ENCODE data around the gene EHMT1. TPM values are rescaled to one million over a fixed set of nuclear protein-coding genes. Genes with fewer than 3 reads are reported as not detected.

Gene EHMT1
- total RNA-seq, 1 experiment from 2014 or later = 63.9 TPM

DNA sequence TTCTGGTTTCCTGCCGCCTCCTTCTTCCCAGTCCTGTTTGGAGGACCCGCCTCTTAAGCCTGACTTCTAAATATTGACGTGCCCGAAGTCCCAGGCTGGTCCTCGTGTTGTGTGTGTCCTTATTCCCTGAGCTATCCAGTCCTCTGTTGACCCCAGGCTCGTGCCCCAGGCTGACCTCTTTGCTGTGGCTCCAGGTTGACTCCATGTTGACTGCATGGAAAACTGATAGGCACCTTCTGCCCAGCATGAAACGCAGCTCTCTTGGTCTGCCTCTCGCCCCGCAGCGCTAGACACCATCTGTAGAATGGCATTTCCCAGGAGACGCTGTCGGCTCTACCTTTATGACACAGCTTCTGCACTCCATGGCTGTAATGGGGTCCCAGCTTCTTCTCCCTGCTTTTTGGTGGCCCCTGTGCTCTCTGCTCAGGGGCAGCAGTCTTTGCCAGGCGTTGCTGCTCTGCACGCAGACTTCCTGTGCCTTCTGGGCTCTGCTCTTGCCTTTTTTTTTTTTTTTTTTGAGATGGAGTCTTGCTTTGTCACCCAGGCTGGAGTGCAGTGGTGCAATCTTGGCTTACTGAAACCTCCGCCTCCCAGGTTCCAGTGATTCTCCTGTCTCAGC, 28.4 kb downstream of the EHMT1 start:
- ChIA-PET POLR2A (no interaction called here), CTCF (interaction anchor here (0.6 kb wide), 1 partner anchor 43 kb away, joined by 3 read pairs; no protein-coding TSS in a partner anchor)
- no peak for DNase-seq (ENCODE audit: low read depth, low spot score)
- H3K27me3 ChIP-seq (ENCODE audit: control insufficient read depth, insufficient read depth, low read length) = no peaks in the 10 kb centered on the region
- no peaks in the 10 kb centered on the region for H3K4me1 ChIP-seq (ENCODE audit: control insufficient read depth, insufficient read depth, low read length)
- no peaks in the 10 kb centered on the region for H3K36me3 ChIP-seq (ENCODE audit: control insufficient read depth, insufficient read depth, low read length)
- H3K4me3 ChIP-seq (ENCODE audit: low read depth in 2 of 2, low read length in 2 of 2) = no peak overlapping the region
- intact Hi-C loops (cut with micrococcal nuclease; ENCODE audit: unreplicated experiment) (no loop called here), in situ Hi-C loops (cut with HindIII; ENCODE audit: low pct_unique_long_range_greater_than_20kb, low sequenced_read_pairs) (no loop called here)
- H3K27ac ChIP-seq (ENCODE audit: low read length) = no peak overlapping the region
- TF ChIP-seq, protein P1, sequence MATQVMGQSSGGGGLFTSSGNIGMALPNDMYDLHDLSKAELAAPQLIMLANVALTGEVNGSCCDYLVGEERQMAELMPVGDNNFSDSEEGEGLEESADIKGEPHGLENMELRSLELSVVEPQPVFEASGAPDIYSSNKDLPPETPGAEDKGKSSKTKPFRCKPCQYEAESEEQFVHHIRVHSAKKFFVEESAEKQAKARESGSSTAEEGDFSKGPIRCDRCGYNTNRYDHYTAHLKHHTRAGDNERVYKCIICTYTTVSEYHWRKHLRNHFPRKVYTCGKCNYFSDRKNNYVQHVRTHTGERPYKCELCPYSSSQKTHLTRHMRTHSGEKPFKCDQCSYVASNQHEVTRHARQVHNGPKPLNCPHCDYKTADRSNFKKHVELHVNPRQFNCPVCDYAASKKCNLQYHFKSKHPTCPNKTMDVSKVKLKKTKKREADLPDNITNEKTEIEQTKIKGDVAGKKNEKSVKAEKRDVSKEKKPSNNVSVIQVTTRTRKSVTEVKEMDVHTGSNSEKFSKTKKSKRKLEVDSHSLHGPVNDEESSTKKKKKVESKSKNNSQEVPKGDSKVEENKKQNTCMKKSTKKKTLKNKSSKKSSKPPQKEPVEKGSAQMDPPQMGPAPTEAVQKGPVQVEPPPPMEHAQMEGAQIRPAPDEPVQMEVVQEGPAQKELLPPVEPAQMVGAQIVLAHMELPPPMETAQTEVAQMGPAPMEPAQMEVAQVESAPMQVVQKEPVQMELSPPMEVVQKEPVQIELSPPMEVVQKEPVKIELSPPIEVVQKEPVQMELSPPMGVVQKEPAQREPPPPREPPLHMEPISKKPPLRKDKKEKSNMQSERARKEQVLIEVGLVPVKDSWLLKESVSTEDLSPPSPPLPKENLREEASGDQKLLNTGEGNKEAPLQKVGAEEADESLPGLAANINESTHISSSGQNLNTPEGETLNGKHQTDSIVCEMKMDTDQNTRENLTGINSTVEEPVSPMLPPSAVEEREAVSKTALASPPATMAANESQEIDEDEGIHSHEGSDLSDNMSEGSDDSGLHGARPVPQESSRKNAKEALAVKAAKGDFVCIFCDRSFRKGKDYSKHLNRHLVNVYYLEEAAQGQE (IDR thresholded peaks at IDR 0.05; ENCODE audit: insufficient read depth in 1 of 2, low read depth in 2 of 2, low read length in 1 of 2) = no peak
- TF ChIP-seq POLR2AphosphoS5 (IDR thresholded peaks at IDR 0.05; ENCODE audit: low read depth, low read length) = no peak
- TF ChIP-seq, protein P2, sequence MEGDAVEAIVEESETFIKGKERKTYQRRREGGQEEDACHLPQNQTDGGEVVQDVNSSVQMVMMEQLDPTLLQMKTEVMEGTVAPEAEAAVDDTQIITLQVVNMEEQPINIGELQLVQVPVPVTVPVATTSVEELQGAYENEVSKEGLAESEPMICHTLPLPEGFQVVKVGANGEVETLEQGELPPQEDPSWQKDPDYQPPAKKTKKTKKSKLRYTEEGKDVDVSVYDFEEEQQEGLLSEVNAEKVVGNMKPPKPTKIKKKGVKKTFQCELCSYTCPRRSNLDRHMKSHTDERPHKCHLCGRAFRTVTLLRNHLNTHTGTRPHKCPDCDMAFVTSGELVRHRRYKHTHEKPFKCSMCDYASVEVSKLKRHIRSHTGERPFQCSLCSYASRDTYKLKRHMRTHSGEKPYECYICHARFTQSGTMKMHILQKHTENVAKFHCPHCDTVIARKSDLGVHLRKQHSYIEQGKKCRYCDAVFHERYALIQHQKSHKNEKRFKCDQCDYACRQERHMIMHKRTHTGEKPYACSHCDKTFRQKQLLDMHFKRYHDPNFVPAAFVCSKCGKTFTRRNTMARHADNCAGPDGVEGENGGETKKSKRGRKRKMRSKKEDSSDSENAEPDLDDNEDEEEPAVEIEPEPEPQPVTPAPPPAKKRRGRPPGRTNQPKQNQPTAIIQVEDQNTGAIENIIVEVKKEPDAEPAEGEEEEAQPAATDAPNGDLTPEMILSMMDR (IDR thresholded peaks at IDR 0.05) = no peak
- TF ChIP-seq SIN3A (IDR thresholded peaks at IDR 0.05; ENCODE audit: borderline replicate concordance, insufficient read depth, low read depth, low read length) = no peak
- no peak for TF ChIP-seq TCF7L2 (IDR thresholded peaks at IDR 0.05; ENCODE audit: low read depth, low read length)
- no peak for ATAC-seq
- BruUV-seq (replicated peaks) = no TSS peak
- no peaks in the 10 kb centered on the region for H3K9me3 ChIP-seq (ENCODE audit: control insufficient read depth, insufficient read depth, low read depth, low read length)

DNA sequence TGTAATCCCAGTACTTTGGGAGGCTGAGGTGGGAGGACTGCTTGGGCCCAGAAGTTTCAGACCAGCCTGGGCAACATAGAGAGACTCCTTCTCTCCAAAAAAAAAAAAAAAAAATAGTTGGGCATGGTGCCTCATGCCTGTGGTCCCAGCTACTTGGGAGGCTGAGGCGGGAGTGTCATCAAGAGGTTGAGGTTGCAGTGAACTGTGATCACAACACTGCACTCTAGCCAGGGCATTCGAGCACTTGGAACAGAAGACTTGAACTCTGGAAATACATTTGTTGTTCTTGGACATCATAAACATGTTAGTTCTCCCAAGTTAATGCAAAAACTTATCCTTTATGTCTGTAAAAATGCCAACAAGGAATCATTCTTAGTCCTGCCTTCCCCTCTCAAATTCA, 29.6 kb downstream of the EHMT1 start:
- BruUV-seq (replicated peaks) = no TSS peak
- ATAC-seq (no peak), DNase-seq (ENCODE audit: low read depth, low spot score) (no peak)
- no peak overlapping the region for H3K4me3 ChIP-seq (ENCODE audit: low read depth in 2 of 2, low read length in 2 of 2)
- TF ChIP-seq, protein P1 (IDR thresholded peaks at IDR 0.05; ENCODE audit: insufficient read depth in 1 of 2, low read depth in 2 of 2, low read length in 1 of 2) = no peak
- TF ChIP-seq TCF7L2 (IDR thresholded peaks at IDR 0.05; ENCODE audit: low read depth, low read length) (no peak), SIN3A (IDR thresholded peaks at IDR 0.05; ENCODE audit: borderline replicate concordance, insufficient read depth, low read depth, low read length) (no peak), POLR2AphosphoS5 (IDR thresholded peaks at IDR 0.05; ENCODE audit: low read depth, low read length) (no peak)
- TF ChIP-seq, protein P2 (IDR thresholded peaks at IDR 0.05) = no peak
- H3K27me3 ChIP-seq (ENCODE audit: control insufficient read depth, insufficient read depth, low read length) = no peaks in the 10 kb centered on the region
- H3K4me1 ChIP-seq (ENCODE audit: control insufficient read depth, insufficient read depth, low read length) = no peaks in the 10 kb centered on the region
- H3K9me3 ChIP-seq (ENCODE audit: control insufficient read depth, insufficient read depth, low read depth, low read length) = no peaks in the 10 kb centered on the region
- no peaks in the 10 kb centered on the region for H3K36me3 ChIP-seq (ENCODE audit: control insufficient read depth, insufficient read depth, low read length)
- CTCF ChIA-PET = no interaction called here
- in situ Hi-C loops (cut with HindIII; ENCODE audit: low pct_unique_long_range_greater_than_20kb, low sequenced_read_pairs) (no loop called here), intact Hi-C loops (cut with micrococcal nuclease; ENCODE audit: unreplicated experiment) (no loop called here)
- no peak overlapping the region for H3K27ac ChIP-seq (ENCODE audit: low read length)
- POLR2A ChIA-PET = no interaction called here

All from Panc1 (cell line).